Measurements from ENCODE around the gene HOGA1.
"Not testable (repeated sequence)": the region's sequence is repeated elsewhere in the genome, so short reads cannot be mapped to it uniquely, and the experiment has no call there.

The HOGA1 gene

GRCh38 chr10:97584060-97584797 lies at the start of gene HOGA1:
Gene HOGA1 (plus strand): TSS chr10:97584389. CDS start chr10:97584704, 315 bp downstream.
- no peak for DNase-seq (ENCODE audit: low spot score)

DNA sequence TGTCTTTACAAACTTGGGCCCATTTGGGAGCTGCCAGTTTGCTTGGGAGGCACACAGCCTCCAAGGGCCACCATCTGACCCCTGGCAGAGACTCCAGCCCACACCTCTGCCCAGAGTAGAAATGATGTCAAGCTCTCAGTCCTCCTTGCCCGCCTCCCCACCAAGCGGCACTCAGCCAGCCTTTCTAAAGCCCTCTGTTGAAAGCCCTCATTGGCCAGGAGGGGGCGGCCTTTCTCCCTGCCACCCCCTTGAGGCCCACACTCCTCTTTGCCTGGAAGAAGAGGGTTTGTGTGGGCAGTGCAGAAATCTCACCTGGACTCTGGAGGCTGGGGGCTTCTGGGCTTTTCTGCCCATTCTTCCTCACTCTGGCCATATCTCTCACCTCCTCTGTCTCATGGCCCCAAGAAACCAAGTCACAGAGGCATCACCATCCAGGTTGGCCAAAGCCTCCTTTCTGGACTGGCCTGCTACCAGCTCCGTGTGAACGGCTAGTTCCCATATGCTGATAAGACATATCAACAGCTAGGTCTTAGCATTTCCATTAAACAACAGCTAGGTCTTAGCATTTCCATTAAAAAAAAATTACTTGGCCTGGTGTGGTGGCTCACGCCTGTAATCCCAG lies 49.3 kb upstream of the HOGA1 start:
- peak; percentile 48 for DNase-seq (ENCODE audit: low spot score)

- DNase-seq (ENCODE audit: low spot score), result no peak
These were observed 46.9 kb upstream of the HOGA1 start for GRCh38 chr10:97537186-97537869.

DNA sequence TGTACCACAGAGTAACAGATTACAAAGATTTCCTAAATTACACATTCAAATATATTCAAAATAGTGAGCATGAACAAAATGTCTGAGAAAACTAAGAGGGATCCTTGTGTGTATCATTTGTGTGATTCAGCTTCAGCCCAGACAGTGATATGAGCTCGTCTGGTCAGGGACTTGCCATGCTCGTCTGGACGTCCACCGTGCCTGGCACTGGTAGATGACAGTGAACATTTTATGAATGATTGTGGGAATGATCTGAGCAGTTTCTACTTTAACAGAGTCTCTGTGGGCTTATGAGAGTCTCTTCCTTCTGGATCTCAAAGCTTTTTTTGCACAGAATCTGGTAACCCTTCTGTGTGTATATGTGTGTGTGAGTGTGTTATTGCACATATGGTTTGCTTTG lies 45.8 kb upstream of the HOGA1 start:
- no peak for DNase-seq (ENCODE audit: low spot score)

GRCh38 chr10:97538839-97539238 lies 45.4 kb upstream of the HOGA1 start:
- DNase-seq (ENCODE audit: low spot score), result no peak

DNA sequence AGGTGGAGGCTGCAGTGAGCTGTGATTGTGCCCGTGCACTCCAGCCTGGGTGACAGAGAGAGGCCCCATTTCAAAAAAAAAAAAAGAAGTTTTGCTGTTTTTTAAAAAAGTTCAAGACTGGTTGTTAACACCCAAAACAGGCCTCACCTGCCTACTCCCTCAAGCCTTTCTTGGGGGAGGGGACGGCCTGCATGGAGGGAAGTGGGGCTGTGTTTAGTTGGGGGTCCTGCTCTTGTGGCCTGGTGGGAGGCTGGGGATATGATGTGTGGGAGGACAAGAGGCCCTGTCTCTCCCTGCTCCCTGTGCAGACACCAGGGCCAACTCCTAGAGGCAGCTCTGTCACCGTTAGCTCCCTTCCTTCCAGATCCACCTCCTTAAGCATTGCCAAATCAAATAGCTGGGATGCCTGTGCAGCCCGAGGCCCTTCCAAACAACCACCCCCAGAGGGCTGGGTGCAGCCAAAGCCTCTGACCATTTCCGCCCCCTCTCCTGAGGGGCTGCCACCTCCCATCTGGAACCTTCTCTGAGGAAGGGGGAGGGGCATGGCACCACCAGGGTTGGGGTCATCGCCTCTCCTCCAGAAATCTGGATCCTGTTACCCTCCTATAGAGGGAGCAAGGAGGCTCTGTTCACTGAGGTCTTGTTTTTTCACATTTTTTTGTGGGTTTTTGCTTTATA lies 44.5 kb upstream of the HOGA1 start:
- DNase-seq (ENCODE audit: low spot score), result no peak

GRCh38 chr10:97540669-97541500 lies 43.3 kb upstream of the HOGA1 start:
- no peak for DNase-seq (ENCODE audit: low spot score)

DNA sequence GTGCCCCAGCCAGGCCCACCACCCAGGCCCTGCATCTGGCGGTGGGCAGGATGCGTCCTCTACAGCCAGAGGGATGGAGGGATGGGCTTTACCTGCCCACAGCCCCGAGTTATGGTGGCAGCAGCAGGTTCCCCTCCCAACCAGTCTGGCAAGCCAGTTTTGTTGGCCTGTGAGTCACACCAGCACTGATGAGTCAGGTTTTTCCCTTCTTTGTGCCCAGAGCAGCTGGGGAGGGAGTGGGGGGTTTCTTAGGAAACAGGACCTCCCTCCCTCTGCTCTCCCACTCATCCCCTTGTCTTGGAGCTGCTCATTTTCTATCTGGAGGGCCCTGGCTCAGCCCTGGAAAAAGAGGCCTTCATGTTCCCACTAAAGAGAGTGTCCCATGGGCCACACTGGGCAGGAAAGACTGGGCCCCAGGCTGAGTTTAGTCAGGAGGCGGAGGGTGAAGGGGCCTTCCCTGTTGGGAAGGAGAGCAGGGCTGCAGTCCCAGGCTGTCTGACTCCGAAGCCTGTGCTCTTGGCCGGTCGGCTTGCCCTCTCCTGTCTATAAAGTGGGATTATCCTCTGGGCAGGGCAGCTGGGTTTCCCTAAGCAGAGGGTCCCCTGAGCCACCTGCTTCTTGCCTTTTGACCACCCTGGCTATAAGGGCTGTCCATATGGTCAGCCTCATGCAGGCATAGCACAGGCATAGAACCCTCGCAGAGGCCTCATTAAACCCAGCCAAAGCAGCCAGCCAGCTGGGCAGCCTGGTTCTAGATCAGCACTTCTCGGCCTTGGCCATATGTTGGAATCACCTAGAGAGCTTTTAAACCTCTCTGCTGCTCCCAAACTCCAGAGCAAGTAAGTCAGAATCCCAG lies 41.8 kb upstream of the HOGA1 start:
- no peak for DNase-seq (ENCODE audit: low spot score)

DNA sequence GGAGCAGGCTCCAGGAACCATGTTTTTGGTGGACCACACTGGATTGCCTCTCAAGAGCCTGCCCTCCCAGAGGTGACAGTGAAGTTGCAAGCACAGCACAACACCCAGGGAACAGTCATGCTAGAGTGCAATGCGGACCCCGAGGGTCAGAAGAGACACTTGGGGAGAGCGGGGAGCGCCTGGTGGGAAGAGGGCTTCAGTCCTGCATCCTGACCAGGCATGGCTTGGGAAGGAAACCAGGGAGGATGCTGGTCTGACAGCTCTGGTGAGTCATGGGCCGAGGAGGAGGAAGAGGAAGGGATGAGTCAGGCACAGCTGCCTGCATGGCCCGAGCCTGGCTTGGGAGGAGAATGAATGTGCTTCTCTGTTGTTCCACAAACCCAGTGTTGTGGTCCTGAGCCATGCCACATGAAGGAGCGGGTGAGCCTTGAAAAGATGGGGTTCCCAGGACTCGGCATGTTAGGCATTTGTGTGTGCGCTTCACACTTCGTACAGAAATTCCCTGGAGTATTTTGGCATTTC lies 41.1 kb upstream of the HOGA1 start:
- DNase-seq (ENCODE audit: low spot score), result no peak

- no peak for DNase-seq (ENCODE audit: low spot score)
These were observed 37.5 kb upstream of the HOGA1 start for GRCh38 chr10:97546456-97547270.

- no peak for DNase-seq (ENCODE audit: low spot score)
These were observed 37.0 kb upstream of the HOGA1 start for GRCh38 chr10:97547271-97547600.

DNA sequence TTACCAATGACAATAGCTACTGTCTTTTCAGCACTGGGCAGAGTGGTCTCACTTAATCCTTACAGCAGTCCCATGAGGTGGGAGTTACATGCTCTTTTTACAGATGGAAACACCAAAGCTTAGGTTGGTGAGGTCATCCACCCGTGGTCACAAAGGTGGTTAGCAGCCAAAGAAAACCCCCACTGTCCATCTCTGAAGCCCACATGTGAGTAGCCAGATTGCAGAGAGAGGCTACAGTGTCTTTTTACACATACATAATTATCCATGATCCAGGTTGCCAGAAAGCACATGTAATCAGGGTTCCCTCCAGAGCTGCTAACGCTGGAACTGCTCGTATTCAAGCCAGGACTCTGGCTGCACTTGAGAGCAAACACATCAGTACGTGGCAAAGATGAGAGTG lies 36.2 kb upstream of the HOGA1 start:
- DNase-seq (ENCODE audit: low spot score), result no peak

GRCh38 chr10:97548828-97549455 lies 35.2 kb upstream of the HOGA1 start:
- no peak for DNase-seq (ENCODE audit: low spot score)

- no peak for DNase-seq (ENCODE audit: low spot score)
These were observed 34.4 kb upstream of the HOGA1 start for GRCh38 chr10:97549587-97550322.

- no peak for DNase-seq (ENCODE audit: low spot score)
These were observed 33.6 kb upstream of the HOGA1 start for GRCh38 chr10:97550336-97551149.

DNA sequence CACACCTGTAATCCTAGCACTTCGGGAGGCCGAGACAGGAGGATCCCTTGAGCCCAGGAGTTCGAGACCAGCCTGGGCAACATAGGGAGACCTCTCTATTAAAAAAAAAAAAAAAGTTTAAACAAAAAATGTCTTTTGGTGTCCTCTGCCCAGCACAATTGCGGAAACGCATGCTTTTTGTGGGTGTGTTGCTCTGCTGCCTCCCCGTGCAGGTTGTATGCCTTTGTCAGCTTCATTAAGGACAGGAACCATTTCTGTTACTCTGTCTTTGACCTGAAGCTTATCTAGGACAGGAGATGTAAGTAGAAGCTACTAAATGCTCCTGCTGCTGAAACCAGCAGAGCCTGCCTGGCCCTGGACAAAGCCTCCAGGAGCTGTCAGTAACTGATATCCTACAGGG lies 32.9 kb upstream of the HOGA1 start:
- DNase-seq (ENCODE audit: low spot score), result no peak

- DNase-seq (ENCODE audit: low spot score), result peak; percentile 47
These were observed 30.6 kb upstream of the HOGA1 start for GRCh38 chr10:97553575-97554031.

DNA sequence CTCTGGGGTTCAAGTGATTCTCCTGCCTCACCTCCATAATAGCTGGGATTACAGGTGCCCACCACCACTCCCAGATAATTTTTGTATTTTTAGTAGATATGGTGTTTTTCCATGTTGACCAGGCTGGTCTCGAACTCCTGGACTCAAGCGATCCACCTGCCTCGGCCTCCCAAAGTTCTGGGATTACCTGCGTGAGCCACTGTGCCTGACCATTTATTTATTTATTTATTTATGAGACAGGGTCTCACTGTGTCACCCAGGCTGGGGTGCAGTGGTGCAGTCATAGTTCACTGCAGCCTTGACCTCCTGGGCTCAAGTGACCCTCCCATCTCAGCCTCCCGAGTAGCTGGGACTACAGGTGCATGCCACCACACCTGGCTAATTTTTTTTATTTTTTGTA lies 29.9 kb upstream of the HOGA1 start:
- DNase-seq (ENCODE audit: low spot score), result not testable (repeated sequence)

All from hematopoietic multipotent progenitor cell treated with erythropoietin and hydrocortisone succinate and interleukin-3 and kit ligand, for 17 days (in vitro differentiated cells).